GM23338 (cell line): ENCODE results near the gene GNAS. TPM values are rescaled to one million over a fixed set of nuclear protein-coding genes. Genes with fewer than 3 reads are reported as not detected.

Source experiments
- ATAC-seq: fragments of 200-7000 bp; cut with Tn5 transposase; 3 replicates; pipeline ENCODE4 v1.9.1; 2020
- DNase-seq: peaks from one replicate; pipeline ENCODE4 v3.0.0-alpha.2; 2015; ENCODE audit warnings: low spot score
- H2AFZ ChIP-seq: fragments of 200-600 bp; sonication (generic); 2 replicates; pipeline ENCODE4 v1.8.0; 2016; ENCODE audit warnings: antibody characterized with exemption, mild to moderate bottlenecking, moderate library complexity
- H3F3A ChIP-seq: fragments of 200-600 bp; sonication (generic); replicated peaks from 2 replicates; pipeline ENCODE4 v1.8.0; 2017; ENCODE audit warnings: antibody characterized with exemption, mixed run types, low read depth
- H3K27ac ChIP-seq: fragments of 200-600 bp; sonication (generic); 2 replicates; pipeline ENCODE4 v1.6.1; 2016; ENCODE audit warnings: low read depth
- H3K27me3 ChIP-seq: fragments of 200-600 bp; sonication (generic); 2 replicates; pipeline ENCODE4 v1.8.0; 2016; ENCODE audit warnings: mild to moderate bottlenecking, mixed run types, moderate library complexity; ENCODE audit not compliant: insufficient read depth
- H3K36me3 ChIP-seq: fragments of 200-600 bp; sonication (generic); 2 replicates; pipeline ENCODE4 v1.8.0; 2016; ENCODE audit warnings: mild to moderate bottlenecking; ENCODE audit not compliant: insufficient read depth
- H3K4me1 ChIP-seq: fragments of 200-600 bp; sonication (generic); 2 replicates; pipeline ENCODE4 v1.8.0; 2016; ENCODE audit warnings: mild to moderate bottlenecking, moderate library complexity; ENCODE audit not compliant: insufficient read depth
- H3K4me2 ChIP-seq: fragments of 200-600 bp; sonication (generic); 2 replicates; pipeline ENCODE4 v1.7.1; 2017; ENCODE audit warnings: mixed run types
- H3K4me3 ChIP-seq: fragments of 200-600 bp; sonication (generic); 2 replicates; pipeline ENCODE4 v1.6.1; 2016; ENCODE audit warnings: mixed run types
- H3K79me2 ChIP-seq: fragments of 200-600 bp; sonication (generic); replicated peaks from 2 replicates; pipeline ENCODE4 v1.8.0; 2017; ENCODE audit warnings: mild to moderate bottlenecking; ENCODE audit not compliant: insufficient read depth
- H3K9me2 ChIP-seq: fragments of 200-600 bp; sonication (generic); 2 replicates; pipeline ENCODE4 v1.8.0; 2017; ENCODE audit not compliant: insufficient read depth
- H4K20me1 ChIP-seq: fragments of 200-600 bp; sonication (generic); replicated peaks from 2 replicates; pipeline ENCODE4 v1.8.0; 2017; ENCODE audit warnings: mild to moderate bottlenecking; ENCODE audit not compliant: insufficient read depth
- H3K27ac Mint-ChIP-seq: 2 replicates; pipeline ENCODE4 v1.8.0; 2020; ENCODE audit warnings: inconsistent platforms, mild to moderate bottlenecking, moderate library complexity, mixed read lengths
- H3K27me3 Mint-ChIP-seq: 3 replicates; pipeline ENCODE4 v1.8.0; 2022; ENCODE audit warnings: low read depth, mild to moderate bottlenecking, moderate library complexity, mixed read lengths, inconsistent platforms; ENCODE audit not compliant: insufficient read depth, poor library complexity
- H3K36me3 Mint-ChIP-seq: 3 replicates; pipeline ENCODE4 v1.8.0; 2021; ENCODE audit warnings: low read depth, mild to moderate bottlenecking, inconsistent platforms, moderate library complexity, mixed read lengths
- H3K4me1 Mint-ChIP-seq: 3 replicates; pipeline ENCODE4 v1.8.0; 2020; ENCODE audit warnings: mild to moderate bottlenecking, inconsistent platforms, mixed read lengths
- H3K4me3 Mint-ChIP-seq: 3 replicates; pipeline ENCODE4 v1.8.0; 2021; ENCODE audit warnings: moderate library complexity, mild to moderate bottlenecking, inconsistent platforms, mixed read lengths
- H3K9me3 Mint-ChIP-seq: 3 replicates; pipeline ENCODE4 v1.8.0; 2020; ENCODE audit warnings: moderate library complexity, mild to moderate bottlenecking, inconsistent platforms, mixed read lengths
- CREB1 ChIP-seq: fragments of 250-450 bp; sonication (Bioruptor Pico); IDR thresholded peaks from 2 replicates; pipeline ENCODE4 v1.5.0; 2020; ENCODE audit warnings: low read depth, mild to moderate bottlenecking, moderate library complexity
- EZH2 ChIP-seq: fragments of 200-600 bp; sonication (generic); IDR thresholded peaks from one replicate; pipeline ENCODE4 v1.8.0; 2017; ENCODE audit warnings: antibody characterized with exemption, mild to moderate bottlenecking, low read depth; ENCODE audit not compliant: unreplicated experiment
- EZH2phosphoT487 ChIP-seq: fragments of 200-600 bp; sonication (generic); IDR thresholded peaks from one replicate; pipeline ENCODE4 v1.8.1; 2018; ENCODE audit warnings: antibody characterized with exemption; ENCODE audit not compliant: unreplicated experiment
- JUNB ChIP-seq: IDR thresholded peaks from one replicate; pipeline ENCODE4 v1.6.1; 2016; ENCODE audit warnings: antibody characterized with exemption; ENCODE audit not compliant: unreplicated experiment
- NANOG ChIP-seq: IDR thresholded peaks from 2 replicates; pipeline ENCODE4 v1.6.1; 2016; ENCODE audit warnings: antibody characterized with exemption, borderline replicate concordance
- POLR2AphosphoS5 ChIP-seq: IDR thresholded peaks from 2 replicates; pipeline ENCODE4 v1.6.1; 2016; ENCODE audit warnings: antibody characterized with exemption, low read depth
- STAT1 ChIP-seq: IDR thresholded peaks from one replicate; pipeline ENCODE4 v1.6.1; 2016; ENCODE audit warnings: antibody characterized with exemption; ENCODE audit not compliant: unreplicated experiment
- ZNF114 ChIP-seq: fragments of 250-450 bp; sonication (Bioruptor Pico); IDR thresholded peaks from 2 replicates; pipeline ENCODE4 v1.5.0; 2020; ENCODE audit warnings: mild to moderate bottlenecking, moderate library complexity
- ZNF331 ChIP-seq: fragments of 250-450 bp; sonication (Bioruptor Pico); IDR thresholded peaks from 2 replicates; pipeline ENCODE4 v1.5.0; 2020; ENCODE audit warnings: low read depth, mild to moderate bottlenecking, moderate library complexity
- polyA plus RNA-seq: library from polyadenylated mRNA; unstranded; fragments of >200 nt; fragmentation: Nextera tagmentation; extraction: Ambion mirVana; gene quantifications from 2 replicates; pipeline ENCODE4 v1.2.1, GENCODE V29; 2016
- total RNA-seq: library from RNA; depleted of rRNA; stranded (reverse); fragments of >200 nt; shearing (Covaris generic); gene quantifications from 2 replicates; pipeline ENCODE4 v1.2.3, GENCODE V29; 2014
- TF ChIP-seq, protein P1 (sequence below): IDR thresholded peaks from 2 replicates; pipeline ENCODE4 v1.6.1; 2016; ENCODE audit warnings: antibody characterized with exemption
- TF ChIP-seq, protein P2 (sequence below), 2 experiments: fragments of 200-600 bp in 1 of 2; sonication (generic) in 1 of 2; conservative IDR thresholded peaks; 2 replicates each; pipeline versions ENCODE4 v1.5.1 to v1.6.1; 2016 to 2017; ENCODE audit warnings: antibody characterized with exemption in 2 of 2, low read depth in 2 of 2, mild to moderate bottlenecking in 2 of 2, moderate library complexity in 1 of 2
- TF ChIP-seq, protein P3 (sequence below): fragments of 250-450 bp; sonication (Bioruptor Pico); IDR thresholded peaks from 2 replicates; pipeline ENCODE4 v1.5.0; 2020; ENCODE audit warnings: mild to moderate bottlenecking, moderate library complexity
- TF ChIP-seq, protein P4 (sequence below): IDR thresholded peaks from one replicate; pipeline ENCODE4 v1.6.1; 2018; ENCODE audit warnings: antibody characterized with exemption; ENCODE audit not compliant: unreplicated experiment

Gene GNAS
- total and polyA plus RNA-seq, 2 experiments from 2014 or later, result 917 to 1,042 TPM

DNA sequence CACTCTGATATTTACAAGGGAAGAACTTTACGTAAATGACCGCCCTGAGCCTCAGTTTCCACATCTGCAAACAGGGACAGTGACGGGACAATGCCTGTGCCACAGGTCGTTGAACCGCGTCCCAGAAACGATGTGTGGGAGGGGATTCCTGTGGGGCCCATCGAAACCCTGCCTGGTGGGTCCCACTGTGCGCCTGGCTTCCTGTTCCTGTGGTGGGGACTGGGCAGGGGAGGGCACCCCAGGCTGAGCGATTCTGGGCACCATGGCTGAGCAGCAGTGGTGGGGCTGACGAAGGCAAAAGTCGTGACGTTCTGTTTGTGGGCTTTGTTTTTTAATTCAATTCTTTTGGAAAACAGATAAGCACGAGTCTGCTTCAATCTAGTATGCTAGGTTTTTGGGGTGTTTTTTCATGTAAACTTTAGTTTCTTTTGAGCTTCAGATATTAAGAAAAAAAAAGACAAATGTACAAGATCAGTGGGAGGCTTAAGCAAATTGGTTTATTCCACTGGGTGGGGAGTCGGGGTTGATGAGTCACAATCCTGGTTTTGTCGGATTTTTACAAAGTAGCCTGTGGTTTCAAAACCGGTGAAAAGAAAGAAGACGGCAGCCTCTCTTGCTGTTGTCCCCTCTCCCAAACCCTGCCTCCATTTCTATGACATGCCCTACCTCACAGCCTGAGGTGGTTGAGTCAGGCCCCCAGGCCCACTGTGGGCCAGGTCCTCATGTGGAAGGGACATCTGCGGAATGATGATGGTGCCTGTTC, 42.2 kb upstream of the GNAS start:
- no peaks in the 10 kb centered on the region for H4K20me1 ChIP-seq
- no peaks in the 10 kb centered on the region for H3K79me2 ChIP-seq
- H3K27me3 ChIP-seq, result no peaks in the 10 kb centered on the region
- Mint-ChIP-seq H3K36me3 (no peaks in the 10 kb centered on the region), H3K9me3 (peaks cover 4% of the 10 kb centered on the region; the same call in 1 of the 3 replicates), H3K4me3 (no peak overlapping the region), H3K4me1 (peaks cover 28% of the 10 kb centered on the region), H3K27me3 (peaks cover 22% of the 10 kb centered on the region), H3K27ac (no peak overlapping the region)
- H3K4me3 ChIP-seq, result no peak overlapping the region
- no peaks in the 10 kb centered on the region for H3K36me3 ChIP-seq
- H3K4me1 ChIP-seq, result peaks cover 11% of the 10 kb centered on the region
- no peaks in the 10 kb centered on the region for H3F3A ChIP-seq
- ATAC-seq (no peak), DNase-seq (no peak)
- H3K9me2 ChIP-seq, result 0 out of 2 replicates have a peak, but pooled peaks cover 5% of the 10 kb centered on the region
- TF ChIP-seq, protein P1, sequence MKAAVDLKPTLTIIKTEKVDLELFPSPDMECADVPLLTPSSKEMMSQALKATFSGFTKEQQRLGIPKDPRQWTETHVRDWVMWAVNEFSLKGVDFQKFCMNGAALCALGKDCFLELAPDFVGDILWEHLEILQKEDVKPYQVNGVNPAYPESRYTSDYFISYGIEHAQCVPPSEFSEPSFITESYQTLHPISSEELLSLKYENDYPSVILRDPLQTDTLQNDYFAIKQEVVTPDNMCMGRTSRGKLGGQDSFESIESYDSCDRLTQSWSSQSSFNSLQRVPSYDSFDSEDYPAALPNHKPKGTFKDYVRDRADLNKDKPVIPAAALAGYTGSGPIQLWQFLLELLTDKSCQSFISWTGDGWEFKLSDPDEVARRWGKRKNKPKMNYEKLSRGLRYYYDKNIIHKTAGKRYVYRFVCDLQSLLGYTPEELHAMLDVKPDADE, result no peak
- TF ChIP-seq ZNF114, result no peak
- TF ChIP-seq, protein P2, sequence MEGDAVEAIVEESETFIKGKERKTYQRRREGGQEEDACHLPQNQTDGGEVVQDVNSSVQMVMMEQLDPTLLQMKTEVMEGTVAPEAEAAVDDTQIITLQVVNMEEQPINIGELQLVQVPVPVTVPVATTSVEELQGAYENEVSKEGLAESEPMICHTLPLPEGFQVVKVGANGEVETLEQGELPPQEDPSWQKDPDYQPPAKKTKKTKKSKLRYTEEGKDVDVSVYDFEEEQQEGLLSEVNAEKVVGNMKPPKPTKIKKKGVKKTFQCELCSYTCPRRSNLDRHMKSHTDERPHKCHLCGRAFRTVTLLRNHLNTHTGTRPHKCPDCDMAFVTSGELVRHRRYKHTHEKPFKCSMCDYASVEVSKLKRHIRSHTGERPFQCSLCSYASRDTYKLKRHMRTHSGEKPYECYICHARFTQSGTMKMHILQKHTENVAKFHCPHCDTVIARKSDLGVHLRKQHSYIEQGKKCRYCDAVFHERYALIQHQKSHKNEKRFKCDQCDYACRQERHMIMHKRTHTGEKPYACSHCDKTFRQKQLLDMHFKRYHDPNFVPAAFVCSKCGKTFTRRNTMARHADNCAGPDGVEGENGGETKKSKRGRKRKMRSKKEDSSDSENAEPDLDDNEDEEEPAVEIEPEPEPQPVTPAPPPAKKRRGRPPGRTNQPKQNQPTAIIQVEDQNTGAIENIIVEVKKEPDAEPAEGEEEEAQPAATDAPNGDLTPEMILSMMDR (conservative IDR thresholded peaks at IDR 0.05; ENCODE audit: low read depth in 2 of 2), result no peak
- TF ChIP-seq, protein P3, sequence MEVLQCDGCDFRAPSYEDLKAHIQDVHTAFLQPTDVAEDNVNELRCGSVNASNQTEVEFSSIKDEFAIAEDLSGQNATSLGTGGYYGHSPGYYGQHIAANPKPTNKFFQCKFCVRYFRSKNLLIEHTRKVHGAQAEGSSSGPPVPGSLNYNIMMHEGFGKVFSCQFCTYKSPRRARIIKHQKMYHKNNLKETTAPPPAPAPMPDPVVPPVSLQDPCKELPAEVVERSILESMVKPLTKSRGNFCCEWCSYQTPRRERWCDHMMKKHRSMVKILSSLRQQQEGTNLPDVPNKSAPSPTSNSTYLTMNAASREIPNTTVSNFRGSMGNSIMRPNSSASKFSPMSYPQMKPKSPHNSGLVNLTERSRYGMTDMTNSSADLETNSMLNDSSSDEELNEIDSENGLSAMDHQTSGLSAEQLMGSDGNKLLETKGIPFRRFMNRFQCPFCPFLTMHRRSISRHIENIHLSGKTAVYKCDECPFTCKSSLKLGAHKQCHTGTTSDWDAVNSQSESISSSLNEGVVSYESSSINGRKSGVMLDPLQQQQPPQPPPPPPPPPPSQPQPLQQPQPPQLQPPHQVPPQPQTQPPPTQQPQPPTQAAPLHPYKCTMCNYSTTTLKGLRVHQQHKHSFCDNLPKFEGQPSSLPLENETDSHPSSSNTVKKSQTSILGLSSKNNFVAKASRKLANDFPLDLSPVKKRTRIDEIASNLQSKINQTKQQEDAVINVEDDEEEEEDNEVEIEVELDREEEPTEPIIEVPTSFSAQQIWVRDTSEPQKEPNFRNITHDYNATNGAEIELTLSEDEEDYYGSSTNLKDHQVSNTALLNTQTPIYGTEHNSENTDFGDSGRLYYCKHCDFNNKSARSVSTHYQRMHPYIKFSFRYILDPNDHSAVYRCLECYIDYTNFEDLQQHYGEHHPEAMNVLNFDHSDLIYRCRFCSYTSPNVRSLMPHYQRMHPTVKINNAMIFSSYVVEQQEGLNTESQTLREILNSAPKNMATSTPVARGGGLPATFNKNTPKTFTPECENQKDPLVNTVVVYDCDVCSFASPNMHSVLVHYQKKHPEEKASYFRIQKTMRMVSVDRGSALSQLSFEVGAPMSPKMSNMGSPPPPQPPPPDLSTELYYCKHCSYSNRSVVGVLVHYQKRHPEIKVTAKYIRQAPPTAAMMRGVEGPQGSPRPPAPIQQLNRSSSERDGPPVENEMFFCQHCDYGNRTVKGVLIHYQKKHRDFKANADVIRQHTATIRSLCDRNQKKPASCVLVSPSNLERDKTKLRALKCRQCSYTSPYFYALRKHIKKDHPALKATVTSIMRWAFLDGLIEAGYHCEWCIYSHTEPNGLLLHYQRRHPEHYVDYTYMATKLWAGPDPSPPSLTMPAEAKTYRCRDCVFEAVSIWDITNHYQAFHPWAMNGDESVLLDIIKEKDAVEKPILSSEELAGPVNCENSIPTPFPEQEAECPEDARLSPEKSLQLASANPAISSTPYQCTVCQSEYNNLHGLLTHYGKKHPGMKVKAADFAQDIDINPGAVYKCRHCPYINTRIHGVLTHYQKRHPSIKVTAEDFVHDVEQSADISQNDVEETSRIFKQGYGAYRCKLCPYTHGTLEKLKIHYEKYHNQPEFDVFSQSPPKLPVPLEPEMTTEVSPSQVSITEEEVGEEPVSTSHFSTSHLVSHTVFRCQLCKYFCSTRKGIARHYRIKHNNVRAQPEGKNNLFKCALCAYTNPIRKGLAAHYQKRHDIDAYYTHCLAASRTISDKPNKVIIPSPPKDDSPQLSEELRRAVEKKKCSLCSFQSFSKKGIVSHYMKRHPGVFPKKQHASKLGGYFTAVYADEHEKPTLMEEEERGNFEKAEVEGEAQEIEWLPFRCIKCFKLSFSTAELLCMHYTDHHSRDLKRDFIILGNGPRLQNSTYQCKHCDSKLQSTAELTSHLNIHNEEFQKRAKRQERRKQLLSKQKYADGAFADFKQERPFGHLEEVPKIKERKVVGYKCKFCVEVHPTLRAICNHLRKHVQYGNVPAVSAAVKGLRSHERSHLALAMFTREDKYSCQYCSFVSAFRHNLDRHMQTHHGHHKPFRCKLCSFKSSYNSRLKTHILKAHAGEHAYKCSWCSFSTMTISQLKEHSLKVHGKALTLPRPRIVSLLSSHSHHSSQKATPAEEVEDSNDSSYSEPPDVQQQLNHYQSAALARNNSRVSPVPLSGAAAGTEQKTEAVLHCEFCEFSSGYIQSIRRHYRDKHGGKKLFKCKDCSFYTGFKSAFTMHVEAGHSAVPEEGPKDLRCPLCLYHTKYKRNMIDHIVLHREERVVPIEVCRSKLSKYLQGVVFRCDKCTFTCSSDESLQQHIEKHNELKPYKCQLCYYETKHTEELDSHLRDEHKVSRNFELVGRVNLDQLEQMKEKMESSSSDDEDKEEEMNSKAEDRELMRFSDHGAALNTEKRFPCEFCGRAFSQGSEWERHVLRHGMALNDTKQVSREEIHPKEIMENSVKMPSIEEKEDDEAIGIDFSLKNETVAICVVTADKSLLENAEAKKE (CRISPR knock-in tag), result no peak
- no peak for TF ChIP-seq POLR2AphosphoS5
- TF ChIP-seq JUNB, result no peak
- no peak for TF ChIP-seq EZH2
- no peak for TF ChIP-seq NANOG
- TF ChIP-seq, protein P4, sequence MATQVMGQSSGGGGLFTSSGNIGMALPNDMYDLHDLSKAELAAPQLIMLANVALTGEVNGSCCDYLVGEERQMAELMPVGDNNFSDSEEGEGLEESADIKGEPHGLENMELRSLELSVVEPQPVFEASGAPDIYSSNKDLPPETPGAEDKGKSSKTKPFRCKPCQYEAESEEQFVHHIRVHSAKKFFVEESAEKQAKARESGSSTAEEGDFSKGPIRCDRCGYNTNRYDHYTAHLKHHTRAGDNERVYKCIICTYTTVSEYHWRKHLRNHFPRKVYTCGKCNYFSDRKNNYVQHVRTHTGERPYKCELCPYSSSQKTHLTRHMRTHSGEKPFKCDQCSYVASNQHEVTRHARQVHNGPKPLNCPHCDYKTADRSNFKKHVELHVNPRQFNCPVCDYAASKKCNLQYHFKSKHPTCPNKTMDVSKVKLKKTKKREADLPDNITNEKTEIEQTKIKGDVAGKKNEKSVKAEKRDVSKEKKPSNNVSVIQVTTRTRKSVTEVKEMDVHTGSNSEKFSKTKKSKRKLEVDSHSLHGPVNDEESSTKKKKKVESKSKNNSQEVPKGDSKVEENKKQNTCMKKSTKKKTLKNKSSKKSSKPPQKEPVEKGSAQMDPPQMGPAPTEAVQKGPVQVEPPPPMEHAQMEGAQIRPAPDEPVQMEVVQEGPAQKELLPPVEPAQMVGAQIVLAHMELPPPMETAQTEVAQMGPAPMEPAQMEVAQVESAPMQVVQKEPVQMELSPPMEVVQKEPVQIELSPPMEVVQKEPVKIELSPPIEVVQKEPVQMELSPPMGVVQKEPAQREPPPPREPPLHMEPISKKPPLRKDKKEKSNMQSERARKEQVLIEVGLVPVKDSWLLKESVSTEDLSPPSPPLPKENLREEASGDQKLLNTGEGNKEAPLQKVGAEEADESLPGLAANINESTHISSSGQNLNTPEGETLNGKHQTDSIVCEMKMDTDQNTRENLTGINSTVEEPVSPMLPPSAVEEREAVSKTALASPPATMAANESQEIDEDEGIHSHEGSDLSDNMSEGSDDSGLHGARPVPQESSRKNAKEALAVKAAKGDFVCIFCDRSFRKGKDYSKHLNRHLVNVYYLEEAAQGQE, result no peak
- TF ChIP-seq EZH2phosphoT487, result no peak
- no peak for TF ChIP-seq STAT1
- TF ChIP-seq ZNF331, result no peak
- no peak for TF ChIP-seq CREB1
- no peak overlapping the region for H2AFZ ChIP-seq
- no peak overlapping the region for H3K27ac ChIP-seq
- H3K4me2 ChIP-seq, result no peak overlapping the region
